Measurements from ENCODE around the gene MALRD1.

DNA sequence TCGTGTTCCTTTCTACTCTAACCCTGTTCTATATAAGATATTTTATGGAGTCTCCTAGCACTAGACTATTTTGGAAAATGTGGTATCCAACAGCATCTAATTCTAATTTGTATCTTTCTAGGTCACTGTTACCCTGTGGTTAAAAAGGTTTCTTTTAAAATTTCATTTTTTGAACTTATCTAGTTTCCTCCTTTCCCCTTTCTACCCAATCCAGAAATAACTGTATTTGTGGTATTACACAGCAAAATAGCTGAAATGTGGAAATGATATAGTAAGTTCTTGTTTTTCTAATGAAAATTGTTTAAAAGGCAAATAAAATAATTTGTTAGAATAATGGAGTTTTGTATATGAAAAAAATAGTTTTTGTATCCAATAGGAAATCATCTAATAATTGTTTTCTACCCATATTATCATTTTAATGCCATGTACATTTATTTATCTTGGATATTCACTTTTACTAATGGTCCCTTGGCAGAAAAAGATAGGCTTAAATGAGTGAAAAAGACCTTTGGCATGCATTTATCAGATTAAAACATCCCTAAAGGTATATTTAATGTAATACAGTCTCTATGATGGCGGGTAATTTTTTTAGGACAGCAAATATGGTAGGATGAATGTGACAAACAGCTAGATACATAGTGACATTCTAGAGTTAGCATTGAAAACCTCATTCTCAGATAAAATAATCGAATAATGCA, 592.1 kb downstream of the MALRD1 start:
- TF ChIP-seq POLR2A (IDR thresholded peaks at IDR 0.05; ENCODE audit: low read length) (no peak), GATA1 (IDR thresholded peaks at IDR 0.05; ENCODE audit: low read depth, low read length) (no peak)

Data from erythroblast (primary cell).